Glomerular visceral epithelial cell (primary cell): ENCODE results near the gene RYR2.
"Not testable (repeated sequence)": the region's sequence is repeated elsewhere in the genome, so short reads cannot be mapped to it uniquely, and the experiment has no call there.

ENCODE experiments used
- DNase-seq: peaks from one replicate; pipeline ENCODE4 v3.0.0-alpha.2; 2016; ENCODE audit errors: extremely low spot score

RYR2 gene

DNA sequence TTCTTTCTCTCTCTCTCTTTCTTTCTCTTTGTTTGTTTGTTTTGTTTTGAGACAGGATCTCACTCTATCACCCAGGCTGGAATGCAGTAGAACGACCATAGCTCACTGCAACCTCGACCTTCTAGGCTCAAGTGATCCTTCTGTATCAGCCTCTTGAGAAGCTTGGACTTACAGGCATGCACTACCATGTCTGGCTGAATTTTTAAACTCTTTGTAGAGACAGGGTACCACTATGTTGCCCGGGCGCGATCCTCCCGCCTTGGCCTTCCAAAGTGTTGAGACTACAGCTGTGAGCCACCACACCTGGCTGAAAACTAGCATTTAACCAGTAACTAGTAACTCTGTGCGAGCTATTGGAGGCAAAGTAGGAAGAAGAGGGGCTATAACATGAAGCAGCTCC lies 523.3 kb downstream of the RYR2 start:
- no peak for DNase-seq

DNA sequence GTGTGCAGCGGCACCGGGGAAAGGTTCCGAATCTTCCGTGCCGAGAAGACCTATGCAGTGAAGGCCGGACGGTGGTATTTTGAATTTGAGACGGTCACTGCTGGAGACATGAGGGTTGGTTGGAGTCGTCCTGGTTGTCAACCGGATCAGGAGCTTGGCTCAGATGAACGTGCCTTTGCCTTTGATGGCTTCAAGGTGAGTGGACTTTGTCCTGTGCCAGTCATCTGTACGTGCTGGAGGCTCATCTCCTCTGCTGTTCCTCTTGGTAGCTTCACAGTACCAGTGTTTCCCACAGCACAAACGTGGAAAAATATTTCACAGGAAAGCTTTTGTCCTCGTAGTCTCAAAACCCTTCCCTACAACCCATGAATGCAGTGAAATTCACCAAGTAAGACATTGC lies 524.6 kb downstream of the RYR2 start:
- no peak for DNase-seq

GRCh38 chr1:237568955-237569354 lies 527.0 kb downstream of the RYR2 start:
- DNase-seq: no peak

DNA sequence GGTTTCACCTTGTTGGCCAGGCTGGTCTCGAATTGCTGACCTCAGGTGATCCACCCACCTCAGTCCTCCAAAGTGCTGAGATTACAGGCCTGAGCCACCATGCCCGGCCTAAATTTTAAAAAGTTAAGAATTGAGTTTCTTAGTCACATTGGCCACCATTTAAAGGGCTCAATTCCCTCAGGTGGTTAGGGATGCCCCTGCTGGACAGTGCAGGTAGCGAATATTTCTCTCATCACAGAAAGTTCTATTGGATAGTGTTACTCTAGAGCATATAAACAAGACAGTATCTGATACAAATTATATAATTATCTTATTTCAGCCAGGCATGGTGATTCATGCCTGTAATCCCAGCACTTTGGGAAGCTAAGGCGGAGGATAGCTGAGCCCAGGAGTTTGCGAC lies 528.5 kb downstream of the RYR2 start:
- DNase-seq: no peak

DNA sequence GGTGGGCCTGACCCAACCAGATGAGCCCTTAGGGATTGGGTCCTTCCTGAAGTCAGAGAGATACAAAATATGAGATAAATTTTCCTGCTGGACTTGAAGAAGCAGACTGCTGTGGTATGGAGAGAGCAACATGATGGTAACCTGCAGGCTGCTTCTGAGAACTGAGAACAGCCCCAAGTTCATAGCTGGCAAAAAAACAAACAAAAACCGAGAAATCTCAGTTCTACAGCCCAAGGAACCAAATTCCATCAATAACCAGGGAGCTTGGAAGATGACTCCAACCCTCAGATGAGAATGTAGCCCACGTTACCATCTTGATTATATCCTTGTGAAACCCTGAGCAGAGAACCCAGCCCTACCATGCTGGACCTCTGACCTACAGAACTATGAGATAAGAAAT lies 532.6 kb downstream of the RYR2 start:
- DNase-seq: no peak

DNA sequence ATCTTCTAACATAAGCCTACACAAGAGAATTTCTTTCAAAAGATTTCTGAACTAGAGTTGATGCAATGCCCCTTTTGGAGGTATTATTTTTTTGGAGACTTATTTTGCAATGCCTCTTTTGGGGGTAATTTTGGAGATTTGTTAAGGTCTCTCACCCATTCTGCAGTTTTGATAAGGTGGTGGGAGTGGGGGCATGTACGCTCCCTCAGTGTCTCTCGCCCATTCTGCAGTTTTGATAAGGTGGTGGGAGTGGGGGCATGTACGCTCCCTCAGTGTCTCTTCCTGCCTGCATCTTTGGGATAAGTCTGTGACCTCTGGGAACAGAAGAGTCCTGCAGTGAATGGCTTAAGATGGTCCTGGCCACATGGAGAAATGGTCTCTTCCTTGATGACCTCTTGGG lies 536.6 kb downstream of the RYR2 start:
- DNase-seq: no peak

- DNase-seq: no peak
These were observed 538.7 kb downstream of the RYR2 start for GRCh38 chr1:237580726-237581125.

DNA sequence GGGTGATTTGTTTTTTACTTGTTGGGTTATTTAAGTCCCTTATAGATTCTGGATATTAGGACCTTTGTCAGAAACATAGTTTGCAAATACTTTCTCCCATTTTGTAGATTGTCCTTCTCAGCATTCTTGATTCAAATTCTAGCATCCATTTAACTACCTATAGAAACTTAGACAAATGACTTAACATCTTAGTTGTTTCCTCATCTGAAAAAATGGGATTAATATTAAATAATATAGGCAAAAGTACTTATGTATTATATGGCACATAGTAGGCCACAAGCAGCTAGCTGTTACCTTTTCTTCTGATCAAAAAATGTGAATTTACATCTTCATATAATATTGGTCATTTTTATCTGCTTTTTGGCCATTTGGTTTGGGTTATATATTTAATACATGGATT lies 541.3 kb downstream of the RYR2 start:
- DNase-seq: no peak

GRCh38 chr1:237583756-237584155 lies 541.8 kb downstream of the RYR2 start:
- DNase-seq: no peak

GRCh38 chr1:237590386-237590785 lies 548.4 kb downstream of the RYR2 start:
- DNase-seq: no peak

DNA sequence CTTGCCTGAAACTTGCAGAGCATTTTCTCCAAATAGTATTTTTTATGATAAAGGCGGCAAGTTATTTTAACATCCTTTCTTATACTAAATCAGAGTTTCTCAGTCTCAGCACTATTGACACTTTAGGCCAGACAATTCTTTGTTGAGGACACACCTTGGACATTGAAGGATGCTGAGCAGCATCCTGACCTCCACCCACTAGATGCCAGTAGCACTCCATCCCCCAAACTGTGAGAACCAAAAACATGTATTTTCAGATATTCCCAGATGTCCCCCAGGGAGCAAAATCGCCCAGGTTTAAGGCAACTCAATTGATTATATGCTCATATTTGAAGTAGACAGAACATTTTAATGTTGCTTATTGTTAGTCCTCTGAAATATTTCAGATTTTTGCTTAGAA lies 549.4 kb downstream of the RYR2 start:
- no peak for DNase-seq

DNA sequence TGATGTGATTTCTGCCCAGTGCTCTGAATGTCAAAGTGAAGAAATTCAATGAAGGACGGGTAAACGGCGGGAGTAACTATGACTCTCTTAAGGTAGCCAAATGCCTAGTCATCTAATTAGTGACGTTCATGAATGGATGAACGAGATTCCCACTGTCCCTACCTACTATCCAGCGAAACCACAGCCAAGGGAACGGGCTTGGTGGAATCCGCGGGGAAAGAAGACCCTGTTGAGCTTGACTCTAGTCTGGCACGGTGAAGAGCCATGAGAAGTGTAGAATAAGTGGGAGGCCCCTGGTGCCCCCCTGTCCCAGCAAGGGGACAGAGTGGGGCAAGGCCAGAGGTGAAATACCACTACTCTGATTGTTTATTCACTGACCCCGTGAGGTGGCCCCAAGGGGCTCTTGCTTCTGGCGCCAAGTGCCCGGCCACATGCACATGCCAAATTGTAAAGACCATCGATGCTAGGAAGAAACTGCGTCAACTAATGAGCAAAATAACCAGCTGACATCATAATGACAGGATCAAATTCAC lies 561.1 kb downstream of the RYR2 start:
- not testable (repeated sequence) for DNase-seq

DNA sequence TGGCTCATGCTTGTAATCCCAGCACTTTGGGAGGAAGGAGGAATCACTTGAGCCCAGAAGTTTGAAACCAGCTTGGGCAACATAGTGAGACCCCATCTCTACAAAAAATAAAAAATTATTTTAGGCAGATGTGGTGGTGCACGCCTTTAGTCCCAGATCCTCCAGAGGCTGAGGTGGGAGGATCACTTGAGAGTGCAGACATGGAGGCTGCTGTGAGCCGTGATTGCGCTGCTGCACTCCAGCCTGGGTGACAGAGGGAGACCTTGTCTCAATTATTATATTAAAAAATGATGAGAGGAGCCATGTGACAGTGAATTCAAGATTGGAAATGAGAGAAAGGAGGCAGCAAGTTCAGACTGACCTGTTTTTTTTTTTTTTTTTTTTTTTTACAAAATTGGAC lies 566.4 kb downstream of the RYR2 start:
- DNase-seq: no peak

DNA sequence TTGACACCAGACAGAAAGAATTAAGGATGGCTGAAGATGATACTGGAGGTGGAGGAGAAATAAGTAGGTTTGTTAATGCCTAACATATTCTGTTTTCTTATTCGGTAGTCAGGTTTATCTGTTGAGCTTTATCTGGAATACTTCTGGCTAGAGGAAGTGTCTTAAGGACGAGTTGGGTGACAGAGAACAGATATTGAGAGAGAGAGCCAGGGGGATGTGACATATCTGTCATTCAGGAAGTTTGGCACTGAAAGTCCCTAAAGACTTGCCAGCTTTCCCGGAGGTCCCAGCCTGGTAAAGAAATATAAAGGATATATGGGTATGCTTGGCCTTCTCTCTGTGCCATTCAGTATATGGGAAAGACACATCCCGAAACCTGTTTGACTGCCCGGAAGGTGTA lies 568.2 kb downstream of the RYR2 start:
- DNase-seq: no peak

GRCh38 chr1:237613984-237614383 lies 572.0 kb downstream of the RYR2 start:
- DNase-seq: no peak

- no peak for DNase-seq
These were observed 577.6 kb downstream of the RYR2 start for GRCh38 chr1:237619553-237619952.

DNA sequence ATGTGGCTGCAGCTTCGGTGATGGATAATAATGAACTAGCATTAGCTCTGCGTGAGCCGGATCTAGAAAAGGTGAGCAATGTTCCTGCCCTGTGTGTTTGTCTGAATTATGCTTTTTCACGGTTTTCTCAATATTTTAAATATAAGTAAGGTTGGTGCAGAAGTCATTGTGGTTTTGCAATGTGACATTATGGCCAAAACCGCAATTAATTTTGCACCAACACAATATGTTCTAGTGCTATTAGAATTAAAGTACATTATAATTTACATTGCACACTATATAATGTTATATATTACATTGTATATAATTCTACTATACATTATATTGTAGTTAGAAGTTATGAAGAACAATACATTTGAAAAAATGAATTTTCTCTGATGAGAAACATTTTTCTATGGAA lies 592.9 kb downstream of the RYR2 start:
- DNase-seq: no peak

- no peak for DNase-seq
These were observed 596.6 kb downstream of the RYR2 start for GRCh38 chr1:237638555-237638954.

GRCh38 chr1:237640011-237640671 lies 598.2 kb downstream of the RYR2 start:
- no peak for DNase-seq

DNA sequence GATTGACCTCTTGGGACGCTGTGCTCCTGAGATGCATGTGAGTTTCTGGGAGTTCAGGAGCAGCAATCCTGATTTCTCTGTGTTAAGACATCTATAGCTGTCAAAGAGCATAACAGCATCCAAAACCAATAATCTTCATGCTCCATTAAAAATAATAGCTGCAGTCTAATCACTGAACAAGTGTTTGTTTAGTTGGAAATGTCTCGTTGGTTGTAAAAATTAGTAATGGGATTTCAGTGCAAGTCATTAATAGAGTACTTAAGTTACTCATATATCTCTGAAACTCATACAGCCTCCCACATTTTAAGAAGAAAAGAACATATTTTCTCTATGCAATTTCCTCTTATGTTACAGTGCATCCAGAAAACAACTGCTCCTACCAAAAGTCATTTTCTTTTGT lies 599.0 kb downstream of the RYR2 start:
- no peak for DNase-seq

- DNase-seq: no peak
These were observed 608.8 kb downstream of the RYR2 start for GRCh38 chr1:237650809-237651208.

- DNase-seq: no peak
These were observed 613.8 kb downstream of the RYR2 start for GRCh38 chr1:237655778-237656177.

- DNase-seq: no peak
These were observed 622.4 kb downstream of the RYR2 start for GRCh38 chr1:237664348-237664747.

DNA sequence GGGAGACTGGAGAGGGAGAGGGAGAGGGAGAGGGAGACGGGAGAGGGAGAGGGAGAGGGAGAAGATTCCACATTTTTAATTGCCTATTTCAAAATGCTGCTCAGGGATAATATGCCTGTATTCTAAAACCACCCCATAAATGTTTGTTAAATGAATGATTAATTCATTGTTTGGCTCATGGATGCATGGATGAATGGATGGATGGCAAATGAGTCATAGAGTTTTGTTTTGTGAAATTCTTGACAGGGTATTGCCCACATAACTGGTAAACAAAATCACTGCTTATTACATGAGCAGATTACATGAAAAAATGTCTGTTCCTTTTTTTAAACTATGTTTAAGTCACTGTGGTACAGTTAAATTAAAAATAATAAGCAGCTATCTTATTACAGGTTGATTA lies 628.3 kb downstream of the RYR2 start:
- DNase-seq: no peak
